GM12891 (cell line): ENCODE data around the gene GABRB1.

Experiments used
- PAX5 ChIP-seq: IDR thresholded peaks from 2 replicates; pipeline ENCODE4 v1.6.1; 2011; ENCODE audit warnings: low read length, moderate library complexity, mild to moderate bottlenecking; ENCODE audit not compliant: insufficient read depth, severe bottlenecking
- POLR2A ChIP-seq: IDR thresholded peaks from 2 replicates; pipeline ENCODE4 v1.6.1; 2011; ENCODE audit warnings: low read depth, low read length, control low read depth
- POLR2AphosphoS5 ChIP-seq: IDR thresholded peaks from 2 replicates; pipeline ENCODE4 v1.6.1; 2011; ENCODE audit warnings: low read depth, low read length, control low read depth
- POU2F2 ChIP-seq: IDR thresholded peaks from 2 replicates; pipeline ENCODE4 v1.6.1; 2011; ENCODE audit warnings: low read depth, mild to moderate bottlenecking, control low read depth, low read length, moderate library complexity
- SPI1 ChIP-seq: IDR thresholded peaks from 2 replicates; pipeline ENCODE4 v1.6.1; 2011; ENCODE audit warnings: low read depth, low read length, control low read depth
- TAF1 ChIP-seq: IDR thresholded peaks from 2 replicates; pipeline ENCODE4 v1.6.1; 2011; ENCODE audit warnings: low read depth, low read length, control low read depth

DNA sequence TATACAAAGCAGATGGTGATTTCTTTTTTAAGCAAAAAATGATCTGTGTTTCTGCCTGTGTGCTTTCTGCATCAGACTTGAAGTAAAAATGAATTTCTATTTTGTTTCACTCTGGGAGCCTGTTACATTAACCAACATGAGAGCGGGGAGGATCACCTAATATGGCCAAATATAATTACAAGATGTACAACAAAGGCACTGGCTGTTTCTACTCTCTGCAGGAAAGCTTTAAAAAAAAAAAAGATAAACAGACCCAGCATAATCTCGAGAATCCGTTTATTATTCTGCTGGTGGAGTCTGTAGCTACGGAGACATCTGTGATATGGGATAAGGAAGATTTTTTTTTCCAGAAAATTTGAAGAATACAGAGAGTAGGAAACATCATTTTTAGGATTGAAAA is 328.5 kb downstream of the GABRB1 start:
- no peak for TF ChIP-seq POLR2A
- TF ChIP-seq TAF1, result no peak
- no peak for TF ChIP-seq POLR2AphosphoS5
- no peak for TF ChIP-seq PAX5
- no peak for TF ChIP-seq POU2F2
- no peak for TF ChIP-seq SPI1
